ENCODE data around the gene ZDHHC8.

DNA sequence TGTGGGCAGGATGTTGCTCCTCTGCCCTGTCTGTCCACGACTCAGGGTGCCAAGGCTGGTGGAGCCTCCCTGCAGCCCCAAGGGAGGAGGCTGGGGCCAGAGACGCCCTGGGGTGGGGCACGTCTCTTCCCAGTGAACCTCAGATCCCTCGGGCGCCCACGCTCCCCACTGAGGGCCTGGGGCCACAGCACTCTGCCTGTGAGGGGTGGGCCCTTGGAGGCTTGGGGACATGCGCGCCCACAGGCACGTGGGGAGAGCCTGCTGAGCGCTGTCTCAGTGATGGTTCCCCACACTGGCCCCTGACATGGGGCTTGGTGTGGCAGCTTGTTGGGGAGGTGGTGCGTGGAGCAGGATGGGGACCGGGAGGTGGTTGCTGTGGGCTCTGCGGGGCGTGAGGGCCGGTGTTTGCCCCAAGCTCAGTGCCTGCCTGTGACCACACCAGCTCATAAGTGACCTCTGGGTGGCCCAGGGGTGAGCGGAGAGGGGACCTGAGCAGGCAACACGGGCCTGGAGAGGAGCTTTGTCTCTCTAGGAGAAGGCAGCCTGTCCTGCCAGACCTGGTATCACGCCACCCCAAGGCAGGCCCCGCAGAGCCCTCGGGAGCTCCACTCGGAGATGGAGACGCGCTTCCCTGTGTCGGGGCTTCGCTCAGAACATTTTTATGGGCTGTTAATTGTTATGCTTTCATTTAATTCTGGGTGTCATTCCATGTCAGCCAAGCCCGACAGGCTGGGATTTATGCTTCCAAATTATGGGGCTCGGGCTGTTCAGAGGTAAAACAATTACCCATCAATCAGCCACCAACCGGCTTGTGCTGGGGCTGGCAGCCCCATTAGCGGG lies 46.7 kb downstream of the ZDHHC8 start:
- TF ChIP-seq CTCF (IDR thresholded peaks at IDR 0.05) (no peak), EP300 (IDR thresholded peaks at IDR 0.05) (no peak), POLR2A (IDR thresholded peaks at IDR 0.05) (no peak)
